Measurements from ENCODE around the gene TLCD3B.
A peak's percentile ranks its signal among the peaks of the same experiment; 100 is the strongest.

TLCD3B gene

GRCh38 chr16:30060836-30061554 is 29.9 kb upstream of the TLCD3B start:
- ATAC-seq: no peak
- TF ChIP-seq ZFP3 (CRISPR knock-in tag; IDR thresholded peaks at IDR 0.05): no peak
- no peak for TF ChIP-seq PPARA (CRISPR knock-in tag; IDR thresholded peaks at IDR 0.05; ENCODE audit: borderline replicate concordance)
- no peak for TF ChIP-seq RARB (CRISPR knock-in tag; IDR thresholded peaks at IDR 0.05)
- TF ChIP-seq CSDC2 (CRISPR knock-in tag; IDR thresholded peaks at IDR 0.05): no peak
- no peak for TF ChIP-seq TCF4 (CRISPR knock-in tag; IDR thresholded peaks at IDR 0.05; ENCODE audit: borderline replicate concordance)
- no peak for TF ChIP-seq CSRNP3 (CRISPR knock-in tag; IDR thresholded peaks at IDR 0.05)
- no peak for TF ChIP-seq TSHZ2 (CRISPR knock-in tag; IDR thresholded peaks at IDR 0.05)
- no peak for TF ChIP-seq ZFP30 (CRISPR knock-in tag; IDR thresholded peaks at IDR 0.05)
- no peak for TF ChIP-seq OSR1 (CRISPR knock-in tag; IDR thresholded peaks at IDR 0.05)
- no peak for TF ChIP-seq GLIS3 (CRISPR knock-in tag; IDR thresholded peaks at IDR 0.05)
- no peak for TF ChIP-seq ZNF8 (CRISPR knock-in tag; IDR thresholded peaks at IDR 0.05)
- no peak for TF ChIP-seq POU6F1 (CRISPR knock-in tag; IDR thresholded peaks at IDR 0.05; ENCODE audit: borderline replicate concordance, low read depth)
- no peak for TF ChIP-seq PATZ1 (CRISPR knock-in tag; IDR thresholded peaks at IDR 0.05; ENCODE audit: borderline replicate concordance)
- no peak for TF ChIP-seq ARNTL (CRISPR knock-in tag; IDR thresholded peaks at IDR 0.05; ENCODE audit: borderline replicate concordance, low read depth)
- TF ChIP-seq TOX (CRISPR knock-in tag; IDR thresholded peaks at IDR 0.05; ENCODE audit: borderline replicate concordance): no peak

- ATAC-seq: no peak
- TF ChIP-seq GLIS3 (CRISPR knock-in tag; IDR thresholded peaks at IDR 0.05) (no peak), OSR1 (CRISPR knock-in tag; IDR thresholded peaks at IDR 0.05) (no peak), ZNF8 (CRISPR knock-in tag; IDR thresholded peaks at IDR 0.05) (no peak), BACH2 (CRISPR knock-in tag; IDR thresholded peaks at IDR 0.05; ENCODE audit: borderline replicate concordance) (no peak), TSHZ2 (CRISPR knock-in tag; IDR thresholded peaks at IDR 0.05) (no peak), PATZ1 (CRISPR knock-in tag; IDR thresholded peaks at IDR 0.05; ENCODE audit: borderline replicate concordance) (no peak), ZFP30 (CRISPR knock-in tag; IDR thresholded peaks at IDR 0.05) (no peak), CSRNP3 (CRISPR knock-in tag; IDR thresholded peaks at IDR 0.05) (no peak), ZFP3 (CRISPR knock-in tag; IDR thresholded peaks at IDR 0.05) (no peak), CSDC2 (CRISPR knock-in tag; IDR thresholded peaks at IDR 0.05) (no peak), ESRRG (CRISPR knock-in tag; IDR thresholded peaks at IDR 0.05) (no peak), ZNF565 (CRISPR knock-in tag; conservative IDR thresholded peaks at IDR 0.05; ENCODE audit: low read depth) (no peak), PPARA (CRISPR knock-in tag; IDR thresholded peaks at IDR 0.05; ENCODE audit: borderline replicate concordance) (no peak), TCF4 (CRISPR knock-in tag; IDR thresholded peaks at IDR 0.05; ENCODE audit: borderline replicate concordance) (0 out of 2 replicates have a peak, but pooled peaks have one; percentile 26), ZC3H10 (CRISPR knock-in tag; IDR thresholded peaks at IDR 0.05) (no peak), ARNTL (CRISPR knock-in tag; IDR thresholded peaks at IDR 0.05; ENCODE audit: borderline replicate concordance, low read depth) (no peak), ISL1 (CRISPR knock-in tag; IDR thresholded peaks at IDR 0.05) (peak; percentile 97), POU6F1 (CRISPR knock-in tag; IDR thresholded peaks at IDR 0.05; ENCODE audit: borderline replicate concordance, low read depth) (no peak), SNAI2 (CRISPR knock-in tag; IDR thresholded peaks at IDR 0.05) (no peak)
These were observed 29.3 kb upstream of the TLCD3B start for GRCh38 chr16:30060346-30060745.

All from SK-N-SH treated with all-trans-retinoic acid at 6 μM for 48 hours (cell line).